Smooth muscle cell (in vitro differentiated cells): ENCODE results near the gene MAML2. TPM values are rescaled to one million over a fixed set of nuclear protein-coding genes. Genes with fewer than 3 reads are reported as not detected.
A peak's percentile ranks its signal among the peaks of the same experiment; 100 is the strongest.

Source experiments
- DNase-seq: peaks from one replicate; lab custom pipeline; 2025; ENCODE audit not compliant: unreplicated experiment; lab: John Stamatoyannopoulos, UW
- H2AFZ ChIP-seq: fragments of 200-600 bp; sonication (generic); 2 replicates; pipeline ENCODE4 v1.6.0; 2016; ENCODE audit warnings: antibody characterized with exemption, low read depth, mild to moderate bottlenecking
- H3F3A ChIP-seq: fragments of 200-600 bp; sonication (generic); 2 replicates; pipeline ENCODE4 v1.6.0; 2017; ENCODE audit warnings: antibody characterized with exemption, low read depth
- H3K27ac ChIP-seq: fragments of 200-600 bp; sonication (generic); 2 replicates; pipeline ENCODE4 v1.5.1; 2016; ENCODE audit warnings: low read depth, mild to moderate bottlenecking
- H3K27me3 ChIP-seq: fragments of 200-600 bp; sonication (generic); 2 replicates; pipeline ENCODE4 v1.6.1; 2016; ENCODE audit warnings: low read depth, mild to moderate bottlenecking
- H3K36me3 ChIP-seq: fragments of 200-600 bp; sonication (generic); 2 replicates; pipeline ENCODE4 v1.5.1; 2016; ENCODE audit warnings: low read depth
- H3K4me1 ChIP-seq: fragments of 200-600 bp; sonication (generic); 2 replicates; pipeline ENCODE4 v1.5.1; 2016; ENCODE audit warnings: low read depth
- H3K4me2 ChIP-seq: fragments of 200-600 bp; sonication (generic); 2 replicates; pipeline ENCODE4 v1.6.0; 2016; ENCODE audit warnings: mild to moderate bottlenecking
- H3K4me3 ChIP-seq: fragments of 200-600 bp; sonication (generic); 2 replicates; pipeline ENCODE4 v1.5.1; 2016; ENCODE audit warnings: mild to moderate bottlenecking
- H3K79me2 ChIP-seq: fragments of 200-600 bp; sonication (generic); 2 replicates; pipeline ENCODE4 v1.6.0; 2016; ENCODE audit warnings: low read depth, mild to moderate bottlenecking
- H3K9ac ChIP-seq: fragments of 200-600 bp; sonication (generic); 2 replicates; pipeline ENCODE4 v1.6.0; 2016; ENCODE audit warnings: low read depth
- H3K9me3 ChIP-seq: fragments of 200-600 bp; sonication (generic); replicated peaks from 2 replicates; pipeline ENCODE4 v1.5.1; 2016; ENCODE audit warnings: low read depth
- H4K20me1 ChIP-seq: fragments of 200-600 bp; sonication (generic); 2 replicates; pipeline ENCODE4 v1.6.0; 2016; ENCODE audit warnings: low read depth
- WGBS: methylation state at CpG from one replicate; pipeline ENCODE4 v1.1.7; 2016; ENCODE audit warnings: low lambda C conversion rate; 5-methylcytosine and 5-hydroxymethylcytosine counted together
- polyA plus RNA-seq: library from polyadenylated mRNA; unstranded; fragments of >200 nt; fragmentation: Nextera tagmentation; extraction: Ambion mirVana; gene quantifications from 2 replicates; pipeline ENCODE4 v1.2.1, GENCODE V29; 2016
- total RNA-seq: library from RNA; depleted of rRNA; stranded (reverse); fragments of >200 nt; gene quantifications from 2 replicates; pipeline ENCODE4 v1.2.3, GENCODE V29; 2014
- TF ChIP-seq, protein P1 (sequence below): fragments of 200-600 bp; sonication (generic); IDR thresholded peaks from 2 replicates; pipeline ENCODE4 v1.5.1; 2017; ENCODE audit warnings: borderline replicate concordance, mild to moderate bottlenecking, antibody characterized with exemption; ENCODE audit not compliant: insufficient read depth, poor library complexity, severe bottlenecking

Gene MAML2
- total and polyA plus RNA-seq, 2 experiments from 2014 or later: 8.7 to 52.4 TPM

DNA sequence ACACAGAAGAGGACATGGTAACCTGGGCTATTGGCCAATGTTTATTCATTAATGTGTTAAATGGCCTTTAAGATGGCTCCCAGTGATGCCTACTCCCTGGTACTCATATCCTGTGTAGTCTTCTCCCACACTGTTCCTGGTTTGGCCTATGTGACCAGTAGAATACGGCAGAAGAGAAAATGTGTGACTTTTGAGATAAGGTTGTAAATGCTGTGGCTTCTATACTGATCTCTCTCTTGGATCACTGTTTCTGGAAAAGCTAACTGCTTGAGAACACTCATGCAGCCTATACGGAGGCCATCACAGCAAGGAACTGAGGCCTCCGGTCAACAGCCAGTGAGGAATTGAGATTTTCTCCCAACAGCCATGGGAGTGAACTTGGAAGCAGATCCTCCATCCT is 24.1 kb downstream of the MAML2 start:
- no peak overlapping the region for H3K9ac ChIP-seq
- H3K4me3 ChIP-seq: no peak overlapping the region
- peak overlapping the region; percentile 96 for H3K27ac ChIP-seq
- WGBS: 28% methylated on average over 3 of the region's 3 CpGs
- no peak for DNase-seq
- H2AFZ ChIP-seq: no peak overlapping the region
- H4K20me1 ChIP-seq: peaks cover 4% of the 10 kb centered on the region
- peaks cover 18% of the 10 kb centered on the region for H3K4me1 ChIP-seq
- H3K27me3 ChIP-seq: no peaks in the 10 kb centered on the region
- H3K4me2 ChIP-seq: peak overlapping the region; percentile 65
- no peaks in the 10 kb centered on the region for H3K9me3 ChIP-seq
- TF ChIP-seq, protein P1, sequence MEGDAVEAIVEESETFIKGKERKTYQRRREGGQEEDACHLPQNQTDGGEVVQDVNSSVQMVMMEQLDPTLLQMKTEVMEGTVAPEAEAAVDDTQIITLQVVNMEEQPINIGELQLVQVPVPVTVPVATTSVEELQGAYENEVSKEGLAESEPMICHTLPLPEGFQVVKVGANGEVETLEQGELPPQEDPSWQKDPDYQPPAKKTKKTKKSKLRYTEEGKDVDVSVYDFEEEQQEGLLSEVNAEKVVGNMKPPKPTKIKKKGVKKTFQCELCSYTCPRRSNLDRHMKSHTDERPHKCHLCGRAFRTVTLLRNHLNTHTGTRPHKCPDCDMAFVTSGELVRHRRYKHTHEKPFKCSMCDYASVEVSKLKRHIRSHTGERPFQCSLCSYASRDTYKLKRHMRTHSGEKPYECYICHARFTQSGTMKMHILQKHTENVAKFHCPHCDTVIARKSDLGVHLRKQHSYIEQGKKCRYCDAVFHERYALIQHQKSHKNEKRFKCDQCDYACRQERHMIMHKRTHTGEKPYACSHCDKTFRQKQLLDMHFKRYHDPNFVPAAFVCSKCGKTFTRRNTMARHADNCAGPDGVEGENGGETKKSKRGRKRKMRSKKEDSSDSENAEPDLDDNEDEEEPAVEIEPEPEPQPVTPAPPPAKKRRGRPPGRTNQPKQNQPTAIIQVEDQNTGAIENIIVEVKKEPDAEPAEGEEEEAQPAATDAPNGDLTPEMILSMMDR: no peak
- H3F3A ChIP-seq: peaks cover 32% of the 10 kb centered on the region
- H3K36me3 ChIP-seq: no peaks in the 10 kb centered on the region
- H3K79me2 ChIP-seq: peaks cover 100% of the 10 kb centered on the region

- Histone ChIP-seq H3K79me2 (peaks cover 100% of the 10 kb centered on the region), H3K36me3 (no peaks in the 10 kb centered on the region), H3K9me3 (no peaks in the 10 kb centered on the region), H4K20me1 (peaks cover 4% of the 10 kb centered on the region), H3K4me2 (peak overlapping the region; percentile 65), H2AFZ (no peak overlapping the region), H3K27me3 (no peaks in the 10 kb centered on the region), H3F3A (peaks cover 32% of the 10 kb centered on the region), H3K4me3 (no peak overlapping the region), H3K27ac (peak overlapping the region; percentile 96), H3K4me1 (peaks cover 18% of the 10 kb centered on the region), H3K9ac (no peak overlapping the region)
- TF ChIP-seq, protein P1: no peak
- no peak for DNase-seq
- 21% methylated on average over 1 of the region's 1 CpG for WGBS
Measured at GRCh38 chr11:96318399-96318798, 24.6 kb downstream of the MAML2 start.

DNA sequence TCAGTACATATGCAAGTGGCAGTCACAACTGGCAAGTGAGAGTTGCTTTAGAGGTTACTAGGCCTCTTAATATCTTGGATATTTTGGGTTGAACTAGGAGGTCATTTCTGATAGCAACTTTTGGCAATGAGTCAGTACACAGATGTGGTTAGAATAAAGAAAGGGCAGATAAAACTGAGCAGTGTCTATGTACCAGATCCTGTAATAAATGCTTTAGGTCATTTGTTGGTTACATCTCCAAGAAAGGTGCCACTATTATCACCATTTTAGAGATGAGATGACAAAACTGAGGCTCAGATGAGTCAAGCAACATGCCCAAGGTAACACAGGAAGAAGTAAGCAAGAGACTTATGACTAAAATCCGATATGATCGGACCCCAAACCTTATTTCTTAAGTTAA is 25.0 kb downstream of the MAML2 start:
- Histone ChIP-seq H3K27me3 (no peaks in the 10 kb centered on the region), H3F3A (peaks cover 32% of the 10 kb centered on the region), H3K4me1 (peaks cover 18% of the 10 kb centered on the region), H3K79me2 (peaks cover 100% of the 10 kb centered on the region), H3K4me3 (no peak overlapping the region), H4K20me1 (peaks cover 4% of the 10 kb centered on the region), H3K9ac (no peak overlapping the region), H3K9me3 (no peaks in the 10 kb centered on the region), H3K27ac (peak overlapping the region; percentile 96), H2AFZ (no peak overlapping the region), H3K4me2 (peak overlapping the region; percentile 65), H3K36me3 (no peaks in the 10 kb centered on the region)
- WGBS: 98% methylated on average over 2 of the region's 2 CpGs
- TF ChIP-seq, protein P1: no peak
- DNase-seq: no peak

DNA sequence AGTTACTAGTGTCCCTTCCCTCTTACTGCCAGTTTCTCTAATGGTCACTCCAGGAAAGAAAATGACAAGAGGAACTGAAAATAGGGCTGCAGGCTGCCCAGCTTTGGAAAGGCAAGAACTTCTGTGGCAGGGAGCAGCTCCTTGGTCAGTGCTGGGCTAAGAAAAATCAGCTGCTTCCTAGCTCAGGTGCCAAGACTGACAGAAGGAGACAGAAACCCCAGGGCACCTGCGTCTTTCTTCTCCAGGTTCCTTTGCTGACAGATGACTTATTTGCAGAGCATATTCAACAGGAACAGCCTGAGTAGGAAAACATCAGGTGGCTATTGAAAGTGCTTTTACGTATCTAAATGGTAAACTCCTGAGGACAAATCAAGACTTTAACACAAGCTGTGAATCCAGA is 25.4 kb downstream of the MAML2 start:
- H3K36me3 ChIP-seq: no peaks in the 10 kb centered on the region
- TF ChIP-seq, protein P1: no peak
- no peak overlapping the region for H2AFZ ChIP-seq
- no peak overlapping the region for H3K4me3 ChIP-seq
- DNase-seq: no peak
- peak overlapping the region; percentile 96 for H3K27ac ChIP-seq
- H4K20me1 ChIP-seq: peaks cover 4% of the 10 kb centered on the region
- H3K4me2 ChIP-seq: peak overlapping the region; percentile 65
- peaks cover 32% of the 10 kb centered on the region for H3F3A ChIP-seq
- H3K79me2 ChIP-seq: peaks cover 100% of the 10 kb centered on the region
- no peak overlapping the region for H3K9ac ChIP-seq
- 72% methylated on average over 2 of the region's 2 CpGs for WGBS
- no peaks in the 10 kb centered on the region for H3K9me3 ChIP-seq
- peaks cover 18% of the 10 kb centered on the region for H3K4me1 ChIP-seq
- H3K27me3 ChIP-seq: no peaks in the 10 kb centered on the region
